NOMO-1 treated with dmso at 0.1 percent for 144 hours (cell line): ENCODE data around the gene TBXA2R.

Experiments
- DNase-seq: peaks from one replicate; lab custom pipeline; 2025; ENCODE audit not compliant: unreplicated experiment; lab: John Stamatoyannopoulos, UW

The TBXA2R gene

DNA sequence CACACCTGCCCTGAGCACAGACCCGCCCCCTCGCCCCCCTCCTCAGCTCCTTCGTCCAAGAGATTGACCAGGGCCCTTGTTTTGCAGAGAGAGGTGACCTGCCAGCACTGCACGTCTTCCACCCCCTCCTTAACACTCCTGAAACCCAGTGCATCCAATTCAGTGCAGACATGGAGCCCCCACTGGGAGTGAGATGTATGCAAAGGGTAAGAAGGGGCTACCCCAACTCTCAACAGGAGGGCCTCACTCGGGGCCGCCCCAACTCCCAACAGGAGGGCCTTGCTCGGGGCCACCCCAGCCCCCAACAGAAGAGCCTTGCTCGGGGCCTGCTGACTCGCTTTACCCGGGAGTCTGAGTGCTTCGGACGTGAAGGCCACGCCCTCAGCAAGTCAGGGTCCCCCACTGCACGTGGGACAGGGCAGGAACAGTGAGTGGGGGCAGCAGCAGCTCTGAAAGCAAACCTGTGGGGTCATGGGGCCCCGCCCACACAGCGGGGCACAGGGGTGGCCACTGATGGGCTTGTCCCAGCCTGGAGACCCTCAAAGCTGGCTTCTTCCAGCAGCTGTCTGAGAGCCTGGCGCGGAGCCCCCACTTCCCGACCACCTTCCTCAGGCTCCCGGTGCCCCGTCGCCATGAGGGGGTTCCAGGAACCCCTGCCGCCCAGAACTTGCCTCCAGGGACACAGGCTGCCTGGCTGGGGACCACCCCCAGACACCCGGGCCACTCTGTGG, 14.3 kb upstream of the TBXA2R start:
- DNase-seq: no peak

DNA sequence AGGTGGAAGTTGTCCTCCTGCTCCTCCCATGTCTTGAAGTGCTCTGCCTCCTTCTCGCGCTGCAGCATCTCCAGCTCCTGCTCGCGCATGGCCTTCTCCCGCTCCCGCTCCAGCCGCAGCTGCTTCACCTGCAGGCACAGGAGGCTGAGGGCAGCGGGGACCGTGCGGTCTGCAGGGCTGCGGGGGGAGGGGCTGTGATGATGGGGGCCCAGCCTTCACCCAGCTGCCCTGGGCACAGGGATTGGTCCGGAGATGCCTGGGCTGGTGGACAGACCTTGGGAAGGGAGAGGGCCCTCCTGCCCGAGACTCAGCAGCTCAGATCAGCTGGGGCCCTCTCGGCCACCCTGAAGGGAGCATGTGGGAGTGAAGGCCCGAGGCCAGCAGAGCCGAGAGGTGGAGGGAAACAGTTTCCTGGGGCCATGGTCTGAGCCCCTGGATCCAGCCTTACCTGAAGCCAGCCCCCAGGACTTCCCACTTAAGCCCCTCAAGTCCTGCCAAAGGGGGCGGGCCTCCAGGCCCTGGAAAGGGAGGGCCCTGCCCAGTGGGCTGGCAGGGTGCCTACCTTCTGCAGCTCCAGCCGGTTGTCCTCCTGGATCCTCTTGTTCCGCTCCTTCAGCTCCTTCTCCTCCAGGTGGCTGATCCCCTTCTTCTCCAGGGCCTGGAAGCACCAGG, 13.6 kb upstream of the TBXA2R start:
- DNase-seq: no peak

DNA sequence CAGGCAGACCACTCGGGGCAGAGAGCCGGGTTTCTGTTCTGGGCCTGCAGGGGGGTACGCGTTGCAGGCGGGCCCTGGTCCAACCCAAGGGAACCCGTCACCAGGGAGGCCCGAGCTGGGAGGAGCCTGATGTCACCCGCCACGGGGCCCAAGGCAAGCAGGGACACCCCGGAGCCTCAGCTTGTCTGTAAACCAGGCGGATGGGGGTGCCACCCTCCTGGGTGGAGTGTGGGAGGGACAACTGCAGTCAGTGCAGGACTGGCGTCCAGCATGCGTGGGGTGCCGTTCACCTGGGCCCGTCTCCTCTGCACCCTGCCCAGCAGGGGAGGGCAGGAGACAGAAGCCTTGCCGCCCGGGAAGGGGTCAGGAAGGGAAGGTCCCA, 12.9 kb upstream of the TBXA2R start:
- DNase-seq: no peak

DNA sequence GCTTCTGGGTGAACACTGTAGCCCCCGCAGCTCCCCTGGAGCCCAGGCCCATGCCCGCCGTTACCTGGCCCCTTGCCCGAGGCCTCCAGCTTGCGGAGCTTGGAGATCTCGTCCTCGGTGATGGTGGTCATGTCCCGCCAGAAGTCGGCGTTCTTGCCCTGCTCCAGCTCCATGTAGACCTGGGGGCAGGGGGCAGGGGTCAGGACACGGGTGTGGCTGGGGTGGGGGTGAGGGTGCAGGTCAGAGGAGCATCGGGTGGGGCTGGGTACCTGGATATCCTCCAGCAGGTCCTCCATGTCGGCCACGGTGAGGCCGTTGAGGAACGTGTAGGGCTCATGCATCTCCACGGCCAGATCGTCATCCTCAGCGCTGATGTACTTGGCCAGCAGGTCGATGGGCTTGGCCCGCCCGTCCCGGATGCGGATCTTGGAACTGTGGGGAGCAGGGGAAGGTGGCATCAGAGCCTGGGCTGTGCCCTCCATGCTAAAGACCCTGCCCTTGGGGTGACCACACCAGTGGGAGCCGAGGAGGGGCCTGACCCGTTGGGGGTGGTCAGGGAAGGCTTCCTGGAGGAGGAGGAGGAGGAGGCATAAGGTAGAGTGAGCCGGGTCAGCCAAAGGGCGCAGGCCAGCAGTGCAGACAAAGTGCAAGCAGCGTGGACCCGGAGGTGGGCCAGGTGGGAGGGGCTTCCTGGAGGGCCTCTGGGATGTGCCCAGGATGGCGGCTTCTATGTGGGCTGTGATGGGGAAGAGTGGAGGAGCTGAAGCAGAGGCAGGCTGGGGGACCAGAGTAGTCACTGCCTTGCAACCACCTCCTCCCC, 12.3 kb upstream of the TBXA2R start:
- no peak for DNase-seq

GRCh38 chr19:3618144-3618810, 11.6 kb upstream of the TBXA2R start:
- no peak for DNase-seq

- no peak for DNase-seq
These were observed 10.8 kb upstream of the TBXA2R start for GRCh38 chr19:3617463-3617862.

DNA sequence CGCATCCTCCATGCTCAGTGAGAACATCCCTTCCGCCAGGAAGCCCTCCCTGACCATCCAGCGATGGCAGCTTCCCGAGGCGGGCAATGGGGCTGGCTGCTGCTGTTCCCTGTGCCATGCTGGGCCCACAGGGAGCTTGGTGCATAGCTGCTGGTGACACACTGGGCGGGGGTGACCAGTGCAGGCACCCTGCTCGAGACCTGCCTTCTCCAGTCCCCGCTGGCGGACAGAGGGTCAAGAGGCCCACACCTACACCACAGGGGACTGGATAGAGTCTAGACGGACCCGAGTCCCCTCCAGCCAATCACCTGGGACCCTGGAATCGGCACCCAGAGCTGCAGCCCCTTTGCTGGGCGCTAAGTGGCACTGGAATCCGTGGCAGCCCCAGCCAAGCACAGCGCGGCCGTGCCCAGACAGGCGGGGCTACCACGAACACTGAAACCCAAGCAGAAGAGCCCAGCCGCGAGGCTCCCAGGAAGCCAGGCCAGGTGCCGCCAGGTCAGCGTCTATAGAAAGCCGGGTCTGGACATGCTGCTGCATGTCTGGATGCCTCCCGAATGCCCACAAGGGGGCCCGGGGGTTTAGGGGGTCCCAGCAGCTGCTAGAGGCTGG, 9.0 kb upstream of the TBXA2R start:
- no peak for DNase-seq

DNA sequence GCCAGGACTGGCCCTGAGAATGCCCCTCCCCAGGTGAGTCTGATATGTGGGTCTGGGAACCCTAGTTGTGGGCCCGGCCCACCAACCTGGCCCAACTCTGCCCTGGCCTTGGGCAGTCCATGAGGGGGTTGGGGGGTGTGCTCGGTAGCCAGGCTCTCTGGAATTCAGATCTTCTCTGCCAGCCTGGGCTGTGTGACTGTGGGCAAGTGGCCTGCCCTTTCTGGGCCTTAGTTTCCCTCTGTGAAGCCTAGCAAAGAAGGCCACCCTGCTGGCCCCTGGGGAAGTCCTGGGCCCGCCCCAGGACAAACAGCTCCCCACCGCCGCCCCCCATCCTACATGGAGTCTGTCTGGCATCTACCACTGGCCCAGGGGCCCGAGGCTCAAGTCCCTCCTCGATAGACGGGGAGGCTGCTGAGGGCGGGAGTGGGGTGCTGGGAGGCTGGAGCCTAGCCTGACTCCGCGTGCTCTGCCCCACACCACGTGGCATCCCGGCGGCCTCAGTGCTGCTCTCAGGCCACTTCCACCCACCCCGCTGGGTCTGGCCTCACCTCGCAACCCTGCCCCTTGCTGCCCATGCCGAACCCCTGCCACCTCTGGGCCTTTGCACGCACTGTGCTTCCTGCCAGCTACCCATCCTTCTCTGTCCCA, 8.3 kb upstream of the TBXA2R start:
- no peak for DNase-seq

DNA sequence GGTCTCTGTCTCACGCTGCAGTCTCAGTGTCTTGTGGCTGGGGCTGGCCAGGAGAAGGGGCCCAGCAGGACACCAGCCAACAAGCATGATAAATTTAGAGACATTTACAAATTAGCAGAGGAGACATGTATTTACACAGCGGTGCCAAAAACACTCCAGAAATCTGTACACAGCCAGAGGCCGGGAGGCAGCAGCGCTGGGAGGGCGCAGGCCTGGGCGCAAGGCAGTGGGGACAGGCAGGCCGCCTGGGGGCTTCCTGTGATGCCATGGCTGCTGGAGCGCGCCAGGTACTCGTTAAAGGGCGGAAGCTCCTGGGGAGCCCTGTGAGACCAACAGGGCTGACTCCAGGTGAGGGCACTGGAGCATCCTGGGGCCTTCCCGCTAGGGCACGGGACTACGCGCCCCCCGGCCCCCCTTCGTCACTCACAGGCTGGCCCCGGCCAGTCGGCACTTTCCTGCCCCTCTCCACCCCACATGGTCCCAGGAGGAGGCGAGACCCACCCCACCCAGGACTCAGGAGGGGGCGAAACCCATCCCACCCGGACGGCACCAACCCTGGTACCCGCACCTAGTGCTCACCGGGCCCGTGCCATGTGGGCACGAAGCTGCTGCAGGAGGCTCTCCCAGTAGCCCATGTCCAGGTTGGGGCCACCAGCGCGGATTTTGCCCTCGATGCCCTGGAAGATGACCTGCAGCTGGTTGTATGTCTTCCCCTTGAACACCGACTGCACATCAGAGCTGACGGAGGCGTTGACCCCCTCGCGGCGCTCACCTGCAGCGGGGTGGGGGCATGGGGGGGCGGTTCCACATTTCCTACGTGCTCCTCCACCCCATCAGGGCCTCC, 7.4 kb upstream of the TBXA2R start:
- DNase-seq: no peak

GRCh38 chr19:3612901-3613741, 6.4 kb upstream of the TBXA2R start:
- no peak for DNase-seq

- no peak for DNase-seq
These were observed 5.7 kb upstream of the TBXA2R start for GRCh38 chr19:3612330-3612729.

- DNase-seq: no peak
These were observed 5.2 kb upstream of the TBXA2R start for GRCh38 chr19:3611841-3612240.

GRCh38 chr19:3610745-3611717, 4.4 kb upstream of the TBXA2R start:
- DNase-seq: no peak

DNA sequence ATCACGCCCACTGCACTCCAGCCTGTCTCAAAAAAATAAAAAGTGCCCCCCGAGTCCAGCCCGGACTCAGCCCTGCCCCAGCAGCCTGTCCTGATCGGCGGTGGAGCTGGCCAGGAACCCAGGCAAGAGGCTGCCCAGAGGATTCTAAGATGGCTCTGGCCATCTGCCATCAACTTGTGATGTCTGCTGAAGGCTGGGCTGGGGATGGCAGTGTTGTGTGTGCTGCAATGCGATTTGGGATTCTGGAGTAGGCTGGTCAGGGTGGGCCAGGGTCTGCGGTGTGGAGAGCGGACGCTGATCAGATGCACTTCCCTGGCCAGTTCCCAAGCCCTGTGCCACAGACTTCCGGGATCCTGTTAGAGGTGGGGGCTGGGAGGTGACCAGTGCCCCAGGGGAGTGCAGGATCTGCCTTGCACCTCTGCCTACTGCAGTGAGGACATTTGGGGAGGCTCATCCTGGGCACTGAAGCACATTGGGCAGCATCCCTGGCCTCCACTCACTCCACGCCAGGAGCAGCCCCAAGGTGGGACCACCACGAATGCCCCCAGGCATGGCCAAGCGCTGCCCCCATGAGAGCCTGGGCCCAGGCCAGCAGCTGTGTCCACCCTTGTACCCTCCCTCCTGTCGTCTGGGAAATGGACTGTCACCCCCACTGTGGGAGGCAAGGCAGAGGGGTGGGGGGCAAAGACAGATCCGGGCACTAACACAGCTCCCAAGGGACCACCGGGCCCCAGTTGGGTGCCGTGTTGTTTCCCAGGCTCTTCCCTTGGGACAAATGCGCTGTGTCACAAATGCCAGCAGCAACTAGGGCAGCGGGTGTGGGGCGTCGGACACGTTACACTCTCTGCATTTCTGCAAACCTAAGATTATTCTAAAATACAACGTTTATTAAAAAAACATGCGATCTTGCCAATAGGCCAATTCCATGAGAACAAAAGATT, 3.4 kb upstream of the TBXA2R start:
- DNase-seq: no peak

DNA sequence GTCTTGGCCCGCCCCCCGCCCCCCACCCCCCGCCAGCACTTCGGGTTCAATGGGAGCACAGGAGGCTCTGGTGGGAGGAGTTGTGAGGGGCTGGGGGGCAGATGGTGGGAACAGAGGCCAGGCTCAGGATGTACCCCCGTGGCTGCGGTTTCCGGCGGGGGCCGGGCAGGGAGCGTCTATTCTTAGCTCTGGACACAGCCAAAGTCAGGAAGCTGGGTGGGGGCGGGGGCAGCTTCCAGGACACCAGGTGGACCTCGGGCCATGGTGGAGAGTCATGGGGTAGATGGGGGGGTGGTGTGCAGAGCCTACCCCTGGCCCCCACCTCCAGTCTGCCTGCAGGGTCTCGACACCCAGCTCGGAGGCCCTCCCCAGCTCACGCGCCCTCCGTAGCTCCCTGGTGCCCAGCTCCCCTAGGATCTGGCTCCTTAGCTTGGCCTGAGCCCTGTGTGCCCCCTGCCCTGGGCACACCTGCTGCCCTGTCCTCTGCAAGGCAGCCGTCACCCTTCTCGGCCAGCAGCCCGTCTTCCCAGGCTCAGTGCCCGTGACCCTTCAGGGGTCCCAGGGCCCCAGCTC, 2.2 kb upstream of the TBXA2R start:
- no peak for DNase-seq

DNA sequence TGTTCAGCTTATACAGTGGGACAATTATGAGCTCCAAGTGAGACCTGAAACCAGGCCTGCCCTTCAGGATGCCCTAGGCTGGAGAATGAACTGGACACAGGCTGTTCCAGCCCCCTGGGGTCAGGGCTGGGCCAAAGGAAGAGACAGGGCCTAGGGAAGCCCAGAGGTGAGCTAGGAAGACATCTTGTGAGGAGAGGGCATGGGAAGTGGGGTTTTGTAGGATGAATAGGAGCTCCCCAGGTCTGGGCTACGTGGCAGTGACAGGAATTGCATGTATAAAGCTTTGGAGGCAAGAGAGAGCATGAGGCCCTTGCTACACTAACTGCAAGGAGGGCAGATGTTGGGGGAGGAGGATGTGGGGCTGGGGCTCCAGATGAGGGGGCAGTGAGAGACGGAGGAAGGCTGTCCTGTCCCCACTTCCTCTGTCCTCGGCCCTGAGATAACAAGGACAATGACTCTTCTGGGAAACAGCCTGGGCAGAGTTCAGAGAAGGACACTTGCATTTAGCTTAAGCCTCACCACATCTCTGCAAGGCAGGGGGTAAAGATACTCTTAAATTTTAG, 1.5 kb upstream of the TBXA2R start:
- DNase-seq: no peak
